HuH-7 (cell line): ENCODE data around the gene IL1R2.

Experiments
- DNase-seq: peaks from one replicate; pipeline ENCODE4 v3.0.0; 2011; ENCODE audit warnings: low spot score

IL1R2 gene

GRCh38 chr2:102043560-102043959, 51.8 kb downstream of the IL1R2 start:
- no peak for DNase-seq

GRCh38 chr2:102044235-102044896, 52.6 kb downstream of the IL1R2 start:
- no peak for DNase-seq

DNA sequence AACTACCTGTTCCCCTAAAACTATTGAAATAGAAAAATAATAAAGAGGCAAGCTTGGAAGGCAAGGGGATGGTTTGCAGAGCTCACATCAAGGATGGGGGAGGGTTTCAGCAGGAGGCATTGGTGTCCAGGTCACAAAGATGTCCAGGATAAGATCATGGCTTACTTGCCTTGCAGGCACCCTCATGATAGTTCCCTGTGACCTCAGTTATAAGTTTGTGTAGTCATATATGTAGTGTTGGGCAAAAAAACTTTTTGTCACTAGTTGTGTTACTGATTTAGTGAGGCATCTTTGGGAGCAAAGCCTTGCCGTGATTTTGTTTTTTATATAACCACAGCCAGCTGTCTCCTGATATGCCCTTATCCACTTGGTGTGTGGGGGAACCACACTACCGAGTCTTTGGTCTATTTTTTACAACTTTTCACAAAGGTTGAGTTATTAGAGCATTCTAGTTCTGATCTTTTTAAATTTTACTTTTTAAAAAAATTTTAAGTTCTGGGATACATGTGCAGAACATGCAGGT, 53.3 kb downstream of the IL1R2 start:
- no peak for DNase-seq

DNA sequence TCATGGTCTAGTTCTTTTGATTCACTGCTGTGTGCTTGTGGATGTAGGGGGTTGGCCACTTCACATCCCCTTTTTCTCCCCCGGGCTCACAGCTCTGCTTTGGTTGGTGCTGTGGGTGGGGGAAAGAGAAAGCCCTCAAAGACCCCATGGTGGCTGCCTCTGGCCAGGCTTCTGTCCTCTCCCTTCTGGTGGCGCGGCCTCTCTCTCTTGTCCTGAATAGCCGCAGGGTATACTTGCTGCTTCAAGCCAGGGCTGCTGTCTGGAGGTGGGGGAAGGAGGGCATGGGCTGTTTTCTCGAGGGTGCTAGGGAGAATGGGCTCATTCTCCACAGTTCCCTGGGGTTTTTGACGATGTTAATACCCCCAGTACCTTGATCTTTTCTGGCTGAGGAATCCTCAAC, 53.9 kb downstream of the IL1R2 start:
- no peak for DNase-seq

GRCh38 chr2:102046135-102046986, 54.6 kb downstream of the IL1R2 start:
- no peak for DNase-seq

DNA sequence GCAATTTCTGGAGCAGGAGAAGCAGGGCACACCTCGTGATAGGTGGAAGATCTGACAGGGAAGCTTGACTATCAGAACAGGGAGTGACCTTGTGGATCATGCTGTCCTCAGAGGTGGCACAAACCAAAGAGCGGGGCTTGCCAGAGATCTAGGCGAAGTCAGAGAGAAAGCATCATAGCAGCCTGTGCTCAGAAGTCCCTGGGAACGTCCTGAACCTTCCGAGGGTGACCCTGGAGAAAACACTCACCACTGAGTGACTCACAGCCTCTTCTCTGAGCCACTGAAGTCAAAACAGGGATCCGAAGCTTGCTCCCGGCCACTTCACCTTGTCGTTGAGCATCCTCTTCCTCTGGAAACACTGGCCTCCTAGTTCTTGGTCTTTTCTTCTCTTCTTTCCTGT, 56.7 kb downstream of the IL1R2 start:
- DNase-seq, result no peak

GRCh38 chr2:102049756-102050443, 58.1 kb downstream of the IL1R2 start:
- DNase-seq, result no peak

- no peak for DNase-seq
Measured at GRCh38 chr2:102050854-102051391, 59.2 kb downstream of the IL1R2 start.

- no peak for DNase-seq
Measured at GRCh38 chr2:102051692-102052277, 60.0 kb downstream of the IL1R2 start.

GRCh38 chr2:102052365-102052764, 60.6 kb downstream of the IL1R2 start:
- no peak for DNase-seq

- no peak for DNase-seq
Measured at GRCh38 chr2:102053096-102053495, 61.3 kb downstream of the IL1R2 start.

DNA sequence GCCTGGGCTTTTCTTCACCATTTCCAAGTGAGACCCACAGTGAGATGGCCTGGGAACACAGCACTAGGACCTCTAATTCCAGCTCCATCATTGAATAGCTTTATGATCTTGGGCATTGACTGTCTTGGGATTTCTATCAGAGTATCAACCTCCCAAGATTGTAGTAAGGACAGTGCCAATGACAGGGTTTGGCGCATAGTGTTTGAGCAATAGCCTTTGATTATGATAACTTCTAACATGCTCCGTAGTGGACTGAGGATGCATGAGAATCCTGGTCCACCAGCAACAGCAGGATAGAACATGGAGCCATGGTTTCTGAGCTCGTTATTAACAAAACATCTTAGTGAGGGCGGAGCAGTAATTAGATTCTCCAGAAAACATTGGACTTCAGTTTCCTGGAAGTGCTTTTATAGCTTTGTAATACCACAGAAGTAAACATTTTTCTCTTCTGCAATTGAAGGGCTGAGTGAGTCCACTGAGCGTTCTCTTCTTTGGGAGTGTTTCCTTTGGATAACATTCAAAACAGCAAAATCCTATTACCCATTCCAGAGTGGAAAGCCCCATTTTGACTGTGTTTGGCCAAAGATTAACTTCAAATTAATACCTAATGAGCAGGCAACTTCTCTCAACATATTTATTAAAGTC, 63.7 kb downstream of the IL1R2 start:
- DNase-seq, result no peak

GRCh38 chr2:102056079-102056581, 64.4 kb downstream of the IL1R2 start:
- DNase-seq, result no peak

DNA sequence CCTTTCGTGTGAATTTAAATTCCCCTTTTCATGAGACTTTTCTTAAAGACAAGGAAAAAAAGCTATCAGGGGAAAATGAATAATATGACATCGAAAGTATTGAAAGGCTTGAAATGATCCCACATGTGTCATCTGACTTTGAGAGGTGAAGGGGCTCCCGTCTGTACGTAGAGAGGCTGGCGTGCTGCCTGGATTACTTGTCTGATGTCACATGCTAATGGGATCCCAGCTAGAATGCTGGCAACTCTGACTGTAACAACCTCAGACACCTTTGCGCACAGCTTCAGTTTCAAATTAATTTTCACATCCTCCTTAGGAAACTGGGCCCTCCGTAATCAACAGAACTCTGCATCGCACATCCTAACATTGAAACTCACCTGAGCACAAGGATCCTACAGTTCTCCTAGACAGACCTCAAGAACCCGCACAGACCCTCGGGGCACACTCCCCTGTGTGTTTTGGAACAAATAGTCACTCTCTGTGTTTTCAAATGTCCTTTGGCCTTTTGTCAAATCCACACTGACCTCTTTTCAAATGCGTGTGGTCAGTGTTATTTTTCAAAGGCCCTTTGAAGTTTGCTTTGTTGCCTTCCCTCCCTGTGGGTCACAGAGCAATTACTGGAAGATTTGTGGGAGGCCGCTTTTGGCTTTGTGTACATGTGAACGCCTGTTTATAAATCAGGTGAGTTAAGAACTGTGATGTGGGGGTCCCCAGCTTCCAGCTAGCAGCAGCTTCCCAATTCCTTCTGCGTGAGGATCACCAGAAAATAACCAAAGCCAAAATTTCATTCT, 65.9 kb downstream of the IL1R2 start:
- no peak for DNase-seq

- no peak for DNase-seq
Measured at GRCh38 chr2:102058293-102058833, 66.6 kb downstream of the IL1R2 start.

DNA sequence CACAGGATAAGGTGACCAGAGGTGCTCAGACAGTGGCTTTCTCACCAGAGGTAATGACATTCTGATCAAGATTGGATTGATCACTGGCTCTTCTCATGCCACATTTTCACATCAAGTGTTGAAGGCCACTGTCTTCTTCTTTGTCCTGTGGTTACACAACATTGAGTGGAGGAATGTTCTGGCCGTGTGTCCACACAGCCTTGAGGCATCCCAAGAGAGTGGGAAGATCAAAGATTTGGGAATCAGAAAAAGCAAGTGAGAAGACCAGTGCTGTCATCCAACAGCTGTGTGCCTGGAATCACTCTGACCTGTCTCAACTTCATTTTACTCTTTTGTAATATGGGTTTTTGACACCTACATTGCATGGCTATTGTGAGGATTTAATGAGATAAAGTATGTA, 67.4 kb downstream of the IL1R2 start:
- no peak for DNase-seq

GRCh38 chr2:102060047-102060446, 68.3 kb downstream of the IL1R2 start:
- no peak for DNase-seq

- no peak for DNase-seq
Measured at GRCh38 chr2:102060792-102061191, 69.0 kb downstream of the IL1R2 start.

- DNase-seq, result no peak
Measured at GRCh38 chr2:102061286-102061699, 69.5 kb downstream of the IL1R2 start.
